Natural killer cell treated with Interleukin-12 subunit alpha and Interleukin-12 subunit beta and Interleukin-15 and Interleukin-18, amount 100 ng/mL, for 72 hours (primary cell): ENCODE results near the gene QRFP. TPM values are rescaled to one million over a fixed set of nuclear protein-coding genes. Genes with fewer than 3 reads are reported as not detected.

ENCODE experiments used
- ATAC-seq, 2 donors: fragments of 150-1000 bp; cut with Tn5 transposase in 1 of 2; sonication (Bioruptor Pico), chemical (Tn5 transposase) in 1 of 2; 2 replicates each; pipeline ENCODE4 v1.10.0; 2021
- DNase-seq: peaks from one replicate; pipeline ENCODE4 v3.0.0; 2022; ENCODE audit warnings: low spot score
- H3K27ac Mint-ChIP-seq, 2 donors: 1 replicate in 1 of 2; 2 replicates in 1 of 2; pipeline ENCODE4 v1.8.0; 2022; ENCODE audit warnings: mixed read lengths in 2 of 2, mild to moderate bottlenecking in 1 of 2, moderate library complexity in 1 of 2
- H3K27me3 Mint-ChIP-seq, 2 donors: 1 replicate in 1 of 2; 2 replicates in 1 of 2; pipeline ENCODE4 v1.8.0; 2022; ENCODE audit warnings: mixed read lengths in 2 of 2
- H3K36me3 Mint-ChIP-seq: one replicate; pipeline ENCODE4 v1.8.0; 2022; ENCODE audit warnings: mixed read lengths
- H3K4me1 Mint-ChIP-seq, 2 donors: 1 replicate in 1 of 2; 2 replicates in 1 of 2; pipeline ENCODE4 v1.8.0; 2022; ENCODE audit warnings: low read depth in 2 of 2, mixed read lengths in 2 of 2, mild to moderate bottlenecking in 1 of 2
- H3K4me3 Mint-ChIP-seq: one replicate; pipeline ENCODE4 v1.8.0; 2022; ENCODE audit warnings: mixed read lengths
- H3K9me3 Mint-ChIP-seq: 2 replicates; pipeline ENCODE4 v1.8.0; 2022; ENCODE audit warnings: mixed read lengths
- total RNA-seq, 2 donors: library from RNA; stranded (reverse); gene quantifications; one replicate each; pipeline ENCODE4 v1.2.3, GENCODE V29; 2022

QRFP gene
- total RNA-seq, 2 donors from 2014 or later, result not detected

DNA sequence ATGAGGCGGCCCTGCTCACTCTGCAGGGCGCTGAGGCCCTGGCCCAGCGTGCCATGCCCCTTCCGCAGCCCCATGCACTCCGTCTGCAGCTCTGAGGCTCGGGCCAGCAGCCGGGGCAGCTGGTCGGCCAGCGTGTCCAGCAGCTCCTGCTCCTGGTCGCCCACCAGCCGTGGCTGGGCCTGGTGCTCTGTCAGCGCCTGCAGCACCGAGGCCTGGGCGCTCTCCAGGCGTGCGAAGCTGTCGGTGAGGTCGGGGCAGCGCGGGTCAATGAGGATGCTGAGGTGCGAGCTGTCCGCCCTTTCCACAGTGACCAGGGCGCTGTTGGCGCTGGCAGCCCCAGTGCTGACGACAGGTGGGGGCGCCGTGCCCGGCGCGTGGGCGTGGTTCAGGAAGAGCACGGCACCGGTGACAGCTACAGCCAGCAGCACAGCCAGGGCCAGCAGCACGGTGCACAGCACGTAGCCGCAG is 33.0 kb upstream of the QRFP start:
- Mint-ChIP-seq H3K27me3 (peaks cover 17% of the 10 kb centered on the region in 2 donors), H3K27ac (no peak overlapping the region), H3K4me3 (no peak overlapping the region), H3K36me3 (no peaks in the 10 kb centered on the region), H3K9me3 (no peaks in the 10 kb centered on the region), H3K4me1 (no peaks in the 10 kb centered on the region)
- no peak for DNase-seq
- peak in 1 of 2 donors; percentile 26 for ATAC-seq

DNA sequence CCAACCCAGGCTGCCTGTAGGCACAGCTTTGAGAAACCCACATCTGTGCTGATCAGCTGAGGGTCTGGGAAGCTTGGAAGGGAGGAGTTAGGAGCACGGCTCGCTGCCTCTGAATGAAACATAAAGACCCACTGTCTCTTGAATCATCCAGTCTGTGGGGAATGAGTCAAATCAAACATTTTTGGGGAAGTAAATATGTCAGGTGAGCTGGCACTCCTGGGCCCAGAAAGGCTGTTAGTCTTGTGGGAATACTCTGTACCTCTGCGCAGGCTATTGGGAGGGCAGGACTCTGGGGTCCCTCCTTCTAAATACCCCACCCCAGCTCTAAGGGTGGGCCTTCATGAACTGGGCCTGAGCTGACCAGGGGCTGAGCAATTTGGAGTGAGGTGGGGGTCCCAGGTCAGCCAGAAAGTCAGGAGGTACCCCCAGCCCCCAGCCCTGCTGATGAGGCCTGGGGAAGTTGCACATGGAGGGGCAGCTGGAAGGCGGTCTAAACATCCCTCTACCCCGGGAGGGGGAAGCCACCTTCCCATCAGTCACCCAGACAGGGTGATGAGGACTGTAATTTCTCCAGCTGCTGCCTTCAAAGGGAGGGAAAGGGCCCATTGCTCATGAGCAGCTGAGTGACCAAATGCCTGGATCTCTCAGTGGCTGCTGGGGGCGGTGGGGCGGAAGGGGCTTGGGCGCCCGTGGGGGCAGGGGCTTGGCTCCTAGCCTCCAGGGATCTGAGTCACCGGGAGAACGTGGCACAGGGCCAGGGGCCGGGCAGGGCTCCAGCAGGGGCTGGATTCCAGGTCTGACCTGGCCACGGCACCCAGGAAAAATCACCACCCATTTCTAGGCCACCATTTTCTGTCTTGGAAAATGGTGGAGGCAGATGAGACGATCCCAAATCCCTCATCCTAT is 31.6 kb upstream of the QRFP start:
- Mint-ChIP-seq H3K4me1 (no peaks in the 10 kb centered on the region), H3K27ac (no peak overlapping the region), H3K9me3 (no peaks in the 10 kb centered on the region), H3K4me3 (no peak overlapping the region), H3K36me3 (no peaks in the 10 kb centered on the region), H3K27me3 (peaks cover 16% of the 10 kb centered on the region in 2 donors)
- no peak for DNase-seq
- no peak for ATAC-seq

DNA sequence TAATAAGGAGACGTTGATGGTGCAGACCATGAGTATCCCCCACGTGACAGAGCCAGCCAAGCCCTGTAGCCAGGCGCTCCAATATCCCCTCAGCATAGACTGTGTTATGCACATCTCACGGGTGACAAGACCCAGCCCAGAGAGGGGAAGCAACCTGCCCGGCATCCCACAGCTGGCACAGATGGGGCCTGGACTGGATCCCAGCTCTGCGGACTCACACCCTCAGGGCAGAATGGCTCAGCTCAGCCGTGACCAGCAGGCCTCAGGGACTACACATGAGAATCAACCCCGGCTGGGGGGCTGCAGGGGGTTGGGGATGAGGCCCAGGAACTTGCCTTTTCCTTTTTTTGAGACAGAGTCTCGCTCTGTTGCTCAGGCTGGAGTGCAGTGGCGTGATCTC is 30.7 kb upstream of the QRFP start:
- ATAC-seq (no peak), DNase-seq (no peak)
- no peaks in the 10 kb centered on the region for H3K4me1 Mint-ChIP-seq
- no peaks in the 10 kb centered on the region for H3K36me3 Mint-ChIP-seq
- H3K4me3 Mint-ChIP-seq, result no peak overlapping the region
- no peak overlapping the region for H3K27ac Mint-ChIP-seq
- no peaks in the 10 kb centered on the region for H3K9me3 Mint-ChIP-seq
- peaks cover 8 to 9% of the 10 kb centered on the region in 2 donors for H3K27me3 Mint-ChIP-seq

DNA sequence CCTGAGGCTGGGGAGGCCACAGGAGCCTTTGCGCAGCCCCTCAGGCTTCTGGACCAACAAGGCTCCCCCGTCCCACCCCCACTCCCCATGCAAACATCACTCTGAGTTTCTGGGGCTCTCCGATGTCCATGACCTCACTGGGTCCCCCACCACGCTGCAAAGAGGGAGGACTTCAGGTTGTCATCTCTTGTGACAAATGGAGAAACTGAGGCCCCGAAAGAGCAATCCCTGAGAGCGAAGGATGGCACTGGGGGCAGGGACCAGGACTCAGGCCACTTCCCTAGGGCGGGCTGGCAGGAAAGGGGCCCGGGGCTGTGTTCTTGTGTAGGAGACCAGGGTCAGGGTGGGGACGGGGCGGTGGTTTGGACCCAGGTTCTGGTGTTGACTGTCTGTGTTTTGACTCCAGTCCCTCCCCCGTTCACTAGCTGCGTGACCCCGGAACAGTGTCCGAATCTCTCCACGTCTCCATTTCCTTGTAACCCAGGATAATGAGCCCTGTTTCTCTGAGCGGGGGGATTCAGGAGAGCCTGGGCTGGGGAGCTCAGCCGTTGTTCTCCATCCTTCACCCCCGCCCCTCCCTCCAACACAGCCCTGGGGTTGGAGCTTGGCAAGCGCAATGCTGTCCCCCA is 28.6 kb upstream of the QRFP start:
- H3K9me3 Mint-ChIP-seq, result no peaks in the 10 kb centered on the region
- no peak overlapping the region for H3K4me3 Mint-ChIP-seq
- H3K27me3 Mint-ChIP-seq, result peaks cover 0 to 4% of the 10 kb centered on the region in 2 donors
- H3K36me3 Mint-ChIP-seq, result no peaks in the 10 kb centered on the region
- no peaks in the 10 kb centered on the region for H3K4me1 Mint-ChIP-seq
- H3K27ac Mint-ChIP-seq, result no peak overlapping the region
- no peak for DNase-seq
- ATAC-seq, result no peak

DNA sequence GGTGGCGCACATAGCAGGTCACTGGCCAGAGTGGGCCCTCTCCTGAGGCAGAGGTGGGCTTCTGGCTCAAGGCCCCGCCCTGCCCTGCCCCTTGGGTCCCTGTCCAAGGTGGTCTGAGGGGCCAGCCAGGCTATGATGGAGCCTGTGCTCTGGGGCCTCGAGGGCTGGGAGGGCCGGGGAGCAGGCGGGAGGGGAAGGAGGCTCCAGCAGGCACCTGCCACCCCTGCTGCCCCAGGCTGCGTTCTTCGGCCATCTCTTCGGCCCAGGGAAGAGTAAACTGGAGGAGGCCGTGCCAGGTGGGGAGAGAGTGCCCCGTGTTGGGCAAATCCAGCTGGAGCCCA is 27.8 kb upstream of the QRFP start:
- Mint-ChIP-seq H3K27me3 (no peaks in the 10 kb centered on the region), H3K27ac (no peak overlapping the region), H3K4me1 (no peaks in the 10 kb centered on the region), H3K36me3 (no peaks in the 10 kb centered on the region), H3K9me3 (no peaks in the 10 kb centered on the region), H3K4me3 (no peak overlapping the region)
- no peak for DNase-seq
- ATAC-seq, result no peak

DNA sequence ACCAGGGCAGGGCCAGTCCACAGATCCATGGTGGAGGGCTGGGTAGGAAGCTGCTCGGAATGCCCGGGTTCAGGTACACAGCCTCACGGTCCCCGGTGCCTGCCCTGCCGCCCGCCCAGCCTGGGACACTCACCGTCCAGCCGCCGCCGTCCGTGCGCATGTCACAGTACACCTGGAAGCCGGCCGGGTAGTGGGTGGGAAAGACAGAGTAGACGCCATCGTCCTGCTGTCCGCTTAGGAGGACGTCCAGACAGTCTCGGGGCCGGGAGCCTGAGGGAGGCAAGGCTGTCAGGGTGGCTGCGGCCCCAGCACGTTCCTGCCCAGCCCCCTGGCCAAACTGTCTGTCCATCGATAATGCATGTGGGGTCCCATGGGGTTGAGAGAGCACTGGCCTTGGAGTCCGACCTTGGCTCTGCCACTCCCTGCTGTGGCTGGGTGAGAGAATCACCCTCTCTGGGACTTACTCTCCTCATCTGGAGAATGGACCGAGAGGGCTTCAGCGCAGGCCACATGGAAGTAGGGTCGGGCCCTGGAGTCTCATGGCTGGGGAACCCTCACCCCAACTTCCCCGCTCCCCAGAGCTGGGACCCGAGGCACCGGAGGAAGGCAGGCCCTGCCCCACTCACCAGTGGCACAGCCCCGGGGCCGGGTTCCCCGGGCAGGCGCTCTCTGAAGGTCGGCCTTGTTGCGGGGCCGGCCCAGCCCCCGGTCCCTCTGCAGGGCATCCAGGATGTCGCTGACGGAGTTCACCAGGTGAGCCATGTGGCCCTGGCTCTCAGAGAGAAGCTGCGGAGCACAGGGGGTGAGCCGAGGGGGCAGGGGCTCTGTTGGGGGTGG is 27.2 kb upstream of the QRFP start:
- Mint-ChIP-seq H3K27me3 (no peaks in the 10 kb centered on the region), H3K27ac (no peak overlapping the region), H3K4me1 (no peaks in the 10 kb centered on the region), H3K4me3 (no peak overlapping the region), H3K9me3 (no peaks in the 10 kb centered on the region), H3K36me3 (no peaks in the 10 kb centered on the region)
- DNase-seq (no peak), ATAC-seq (no peak)

DNA sequence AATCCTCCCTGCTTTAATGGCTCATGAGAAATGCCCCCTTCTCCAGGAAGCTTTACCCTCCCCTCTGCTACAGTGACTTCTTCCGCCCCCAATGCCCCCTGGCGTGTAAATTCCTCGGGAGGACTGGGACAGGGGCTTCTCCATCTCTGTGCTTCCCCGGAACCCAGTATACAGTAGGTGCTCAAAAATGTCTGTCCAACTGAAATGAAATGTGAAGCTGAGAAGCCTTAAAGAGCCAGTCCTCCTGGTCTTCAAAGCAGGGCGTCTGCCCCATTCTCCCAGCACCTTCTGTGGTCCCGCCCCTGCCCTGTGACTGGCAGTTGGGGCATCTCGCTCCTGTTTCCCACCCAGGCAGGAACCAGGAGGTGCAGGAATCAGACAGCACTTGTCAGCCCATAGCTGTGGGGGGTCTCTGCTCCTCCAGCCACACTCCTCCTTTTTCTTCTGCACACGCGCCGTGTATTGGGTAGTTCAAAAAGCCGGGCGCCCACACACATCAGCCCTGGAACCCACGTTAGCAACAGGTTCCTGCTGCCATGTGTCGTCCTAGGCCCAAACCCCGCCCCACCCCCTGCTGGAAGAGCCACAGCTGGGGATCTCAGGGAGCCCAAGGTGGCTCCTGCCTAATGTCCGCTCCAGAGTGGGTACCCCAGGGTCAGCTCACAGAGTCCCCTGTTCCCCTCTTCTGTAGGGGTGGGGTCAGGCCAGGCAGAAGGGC is 26.4 kb upstream of the QRFP start:
- Mint-ChIP-seq H3K4me3 (no peak overlapping the region), H3K27ac (no peak overlapping the region), H3K4me1 (no peaks in the 10 kb centered on the region), H3K27me3 (no peaks in the 10 kb centered on the region), H3K9me3 (no peaks in the 10 kb centered on the region), H3K36me3 (no peaks in the 10 kb centered on the region)
- DNase-seq, result no peak
- no peak for ATAC-seq

DNA sequence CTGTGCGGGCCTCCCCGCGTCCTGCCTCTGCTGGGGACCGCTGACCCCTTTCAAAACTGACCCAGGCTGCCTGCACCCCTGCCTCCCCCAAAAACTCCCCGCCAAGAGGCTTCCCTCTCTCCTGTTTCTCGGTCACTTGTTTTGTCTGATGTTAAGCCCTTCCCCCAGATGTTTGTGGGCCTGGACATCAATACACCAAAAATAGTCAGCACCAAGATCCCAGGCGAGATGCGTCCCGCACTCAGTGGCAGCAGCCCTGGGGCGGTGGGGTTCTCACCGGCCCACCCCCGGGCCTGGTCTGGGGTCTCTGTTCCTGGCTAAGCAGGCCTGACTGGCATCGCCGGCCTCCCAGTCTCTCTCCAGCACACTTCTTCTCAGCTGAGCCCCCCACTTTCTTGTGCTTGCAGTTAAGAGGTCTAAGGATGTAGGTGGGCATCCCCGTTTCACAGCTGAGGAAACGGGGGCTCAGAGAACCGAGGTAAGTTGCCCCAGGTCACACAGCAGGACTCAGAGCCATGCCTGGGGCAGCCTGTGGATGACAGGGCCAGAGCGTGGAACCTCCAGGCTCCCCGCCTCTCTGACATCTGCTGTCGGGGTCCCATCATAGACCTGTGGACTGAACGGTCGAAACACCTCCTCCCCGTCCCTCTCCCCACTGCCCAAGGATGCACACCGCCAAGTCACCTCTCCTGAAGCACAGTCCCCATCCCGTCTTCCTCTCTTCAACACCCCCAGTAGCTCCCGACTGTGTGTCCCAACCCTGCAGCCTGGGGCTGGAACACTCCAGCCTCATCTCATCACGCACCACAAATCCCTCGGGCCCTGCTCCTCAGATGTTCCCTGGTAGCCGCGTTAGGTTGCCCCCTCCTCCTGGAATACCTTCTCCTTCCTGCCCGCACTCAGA is 25.6 kb upstream of the QRFP start:
- DNase-seq, result no peak
- no peaks in the 10 kb centered on the region for H3K27me3 Mint-ChIP-seq
- no peaks in the 10 kb centered on the region for H3K36me3 Mint-ChIP-seq
- H3K27ac Mint-ChIP-seq, result no peak overlapping the region
- H3K4me3 Mint-ChIP-seq, result no peak overlapping the region
- no peaks in the 10 kb centered on the region for H3K4me1 Mint-ChIP-seq
- H3K9me3 Mint-ChIP-seq, result no peaks in the 10 kb centered on the region
- no peak for ATAC-seq

DNA sequence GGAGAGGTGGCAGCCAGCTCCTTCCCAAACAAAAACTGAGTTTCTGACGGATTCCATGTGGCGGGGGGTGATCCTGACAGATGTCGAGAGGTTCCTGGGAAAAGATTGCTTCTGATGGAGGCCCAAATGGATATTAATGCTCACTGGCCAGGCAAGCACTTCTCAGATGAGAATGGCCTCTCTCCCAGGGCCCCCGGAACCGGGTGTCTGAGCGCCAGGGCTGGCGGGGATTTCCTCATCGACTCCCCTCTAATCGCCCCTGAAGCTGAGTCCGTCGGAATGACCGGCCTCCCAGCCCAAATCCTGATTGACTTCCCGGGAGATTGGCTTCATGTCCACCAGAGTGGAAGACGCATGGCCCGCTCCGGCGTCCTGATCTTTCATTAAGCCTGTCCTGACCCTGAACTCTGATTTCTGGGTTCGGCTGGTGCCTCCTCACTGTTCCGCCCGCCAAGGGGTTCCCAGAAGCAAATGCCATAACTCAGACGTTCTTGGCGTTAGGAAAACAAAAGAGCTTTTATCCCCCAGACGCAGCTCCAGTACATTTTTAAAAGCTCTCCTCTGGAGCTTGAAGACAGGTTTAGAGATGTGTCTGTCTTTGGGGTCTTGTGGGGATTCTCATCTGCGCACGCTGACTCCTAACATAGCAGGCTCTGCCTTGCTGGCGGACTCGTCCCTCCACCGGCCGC is 24.8 kb upstream of the QRFP start:
- Mint-ChIP-seq H3K27ac (no peak overlapping the region), H3K36me3 (no peaks in the 10 kb centered on the region), H3K27me3 (no peaks in the 10 kb centered on the region), H3K4me3 (no peak overlapping the region), H3K4me1 (no peaks in the 10 kb centered on the region), H3K9me3 (no peaks in the 10 kb centered on the region)
- DNase-seq, result no peak
- ATAC-seq, result no peak

DNA sequence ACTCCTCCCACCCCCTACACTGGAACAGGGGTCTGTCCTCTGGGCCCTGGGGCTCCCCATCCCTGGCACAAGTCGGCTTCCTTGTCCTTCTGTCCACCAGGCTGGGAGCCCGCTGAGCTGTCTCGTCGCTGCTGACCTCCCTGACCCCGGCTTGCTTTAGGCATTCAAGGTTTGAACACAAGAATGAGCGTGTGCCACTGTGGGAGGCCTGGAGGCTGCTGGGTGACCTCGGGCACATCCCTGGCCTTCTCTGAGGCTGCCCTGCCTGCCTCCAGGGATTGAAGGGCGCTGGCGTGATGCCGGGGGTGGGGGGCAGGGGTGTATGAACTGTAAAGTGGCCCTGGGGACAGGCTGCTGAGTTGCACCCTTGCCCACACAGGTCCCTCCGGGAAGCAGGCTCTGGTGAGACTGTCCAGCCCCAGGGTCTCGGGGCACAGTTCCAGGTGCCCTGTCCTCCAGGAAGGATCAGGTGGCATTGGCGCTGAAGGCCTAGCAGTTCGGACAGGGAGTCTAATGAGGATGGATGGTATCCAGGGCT is 24.2 kb upstream of the QRFP start:
- H3K4me3 Mint-ChIP-seq, result no peak overlapping the region
- no peaks in the 10 kb centered on the region for H3K36me3 Mint-ChIP-seq
- H3K27me3 Mint-ChIP-seq, result no peaks in the 10 kb centered on the region
- ATAC-seq, result no peak
- no peaks in the 10 kb centered on the region for H3K9me3 Mint-ChIP-seq
- no peak overlapping the region for H3K27ac Mint-ChIP-seq
- no peak for DNase-seq
- no peaks in the 10 kb centered on the region for H3K4me1 Mint-ChIP-seq

DNA sequence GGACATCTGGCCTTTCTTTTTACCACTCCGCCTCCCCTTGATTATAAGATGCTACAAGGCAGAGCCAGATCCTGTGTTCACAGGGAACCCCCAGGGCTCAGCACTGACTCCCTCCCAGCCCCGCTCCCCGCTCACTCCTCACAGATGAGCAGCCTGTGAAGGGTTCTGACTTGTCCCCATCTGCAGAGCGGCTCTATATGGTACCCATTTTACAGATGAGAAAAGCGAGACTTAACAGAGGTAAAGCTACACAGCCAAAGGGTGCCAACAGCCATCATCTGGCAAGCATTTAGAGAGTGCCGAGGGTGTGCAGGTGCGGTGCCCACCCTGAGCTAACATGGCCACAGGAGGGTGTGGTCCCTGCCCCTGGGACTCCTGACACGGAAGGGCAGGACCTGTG is 23.6 kb upstream of the QRFP start:
- Mint-ChIP-seq H3K27me3 (no peaks in the 10 kb centered on the region), H3K36me3 (no peaks in the 10 kb centered on the region), H3K9me3 (no peaks in the 10 kb centered on the region), H3K4me1 (no peaks in the 10 kb centered on the region), H3K4me3 (no peak overlapping the region), H3K27ac (no peak overlapping the region)
- DNase-seq (no peak), ATAC-seq (no peak)

DNA sequence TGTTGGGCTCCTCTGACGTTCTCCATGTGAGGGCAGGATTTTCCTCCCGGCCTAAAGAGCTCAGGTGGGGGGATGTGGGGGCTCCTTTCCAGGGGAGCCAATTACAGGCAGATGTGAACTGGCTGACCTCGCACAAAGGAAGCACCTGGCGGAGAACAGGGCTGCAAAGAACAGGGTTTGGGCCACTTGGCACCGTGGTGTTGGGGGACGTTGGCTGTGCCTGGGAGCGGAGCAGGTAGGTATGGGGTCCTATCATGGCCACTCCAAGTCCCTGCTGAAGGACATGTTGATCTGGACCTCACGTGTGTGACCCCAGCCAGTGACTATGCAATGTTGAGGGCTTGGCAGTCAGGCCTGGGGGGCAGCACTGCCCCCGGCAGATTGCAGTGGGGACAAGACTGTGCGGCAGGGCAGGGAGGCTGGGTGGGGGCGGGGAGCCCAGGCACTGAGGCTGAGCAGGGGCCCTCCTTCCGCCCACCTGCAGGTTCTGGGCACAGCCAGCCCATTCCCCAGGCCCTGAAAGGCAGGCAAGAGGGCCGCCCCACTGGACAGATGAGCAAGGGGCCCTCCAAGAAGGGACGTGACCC is 23.0 kb upstream of the QRFP start:
- H3K9me3 Mint-ChIP-seq, result no peaks in the 10 kb centered on the region
- H3K4me3 Mint-ChIP-seq, result no peak overlapping the region
- no peaks in the 10 kb centered on the region for H3K4me1 Mint-ChIP-seq
- H3K27ac Mint-ChIP-seq, result no peak overlapping the region
- no peak for DNase-seq
- no peaks in the 10 kb centered on the region for H3K27me3 Mint-ChIP-seq
- ATAC-seq, result no peak
- H3K36me3 Mint-ChIP-seq, result no peaks in the 10 kb centered on the region
